ENCODE data around the gene PRKD2.
"Not testable (repeated sequence)": the region's sequence is repeated elsewhere in the genome, so short reads cannot be mapped to it uniquely, and the experiment has no call there.

PRKD2 gene

GRCh38 chr19:46637224-46637623, 79.7 kb downstream of the PRKD2 start:
- DNase-seq (ENCODE audit: insufficient read length, low spot score) (no peak), FAIRE-seq (peak; percentile 70)

GRCh38 chr19:46635920-46636761, 80.8 kb downstream of the PRKD2 start, which contains the start of gene GNG8:
TSS of gene GNG8 (minus strand) at chr19:46636202. CDS start at chr19:46634682, 1,520 bp downstream.
- FAIRE-seq (no peak), DNase-seq (ENCODE audit: insufficient read length, low spot score) (no peak)

- no peak for FAIRE-seq
Measured at GRCh38 chr19:46634656-46635218, 82.2 kb downstream of the PRKD2 start.

GRCh38 chr19:46634045-46634655, 82.8 kb downstream of the PRKD2 start:
- DNase-seq (ENCODE audit: insufficient read length, low spot score) (peak; percentile 59), FAIRE-seq (peak; percentile 40)

More at GRCh38 chr19:46634656-46635218, 82.2 kb downstream of the PRKD2 start:
- no peak for DNase-seq (ENCODE audit: insufficient read length, low spot score)

- FAIRE-seq, result no peak
- DNase-seq (ENCODE audit: insufficient read length, low spot score), result no peak
Measured at GRCh38 chr19:46633130-46633529, 83.8 kb downstream of the PRKD2 start.

GRCh38 chr19:46631481-46631880, 85.4 kb downstream of the PRKD2 start:
- FAIRE-seq (no peak), DNase-seq (ENCODE audit: insufficient read length, low spot score) (peak; percentile 43)

- FAIRE-seq (no peak), DNase-seq (ENCODE audit: insufficient read length, low spot score) (no peak)
Measured at GRCh38 chr19:46630586-46631205, 86.2 kb downstream of the PRKD2 start.

- no peak for FAIRE-seq
- DNase-seq (ENCODE audit: insufficient read length, low spot score), result no peak
Measured at GRCh38 chr19:46629546-46630025, 87.3 kb downstream of the PRKD2 start.

GRCh38 chr19:46628970-46629369, 87.9 kb downstream of the PRKD2 start:
- FAIRE-seq; DNase-seq (ENCODE audit: insufficient read length, low spot score): not testable (repeated sequence)

- FAIRE-seq (no peak), DNase-seq (ENCODE audit: insufficient read length, low spot score) (no peak)
Measured at GRCh38 chr19:46626446-46626845, 90.5 kb downstream of the PRKD2 start.

GRCh38 chr19:46625731-46626130, 91.2 kb downstream of the PRKD2 start:
- FAIRE-seq (no peak), DNase-seq (ENCODE audit: insufficient read length, low spot score) (no peak)

GRCh38 chr19:46624958-46625661, 91.8 kb downstream of the PRKD2 start, which contains the start of gene PTGIR:
TSS of gene PTGIR (minus strand) at chr19:46625089. CDS start at chr19:46624225, 864 bp downstream.
- peak; percentile 77 for FAIRE-seq

More at GRCh38 chr19:46624958-46625661, 91.8 kb downstream of the PRKD2 start, which contains the start of gene PTGIR:
- DNase-seq (ENCODE audit: insufficient read length, low spot score), result peak; percentile 75
